Measurements from ENCODE around the gene CADM1. TPM values are rescaled to one million over a fixed set of nuclear protein-coding genes. Genes with fewer than 3 reads are reported as not detected.

The CADM1 gene
- total and polyA plus RNA-seq, 11 donors = 11.4 to 80.2 (median 40.6) TPM

DNA sequence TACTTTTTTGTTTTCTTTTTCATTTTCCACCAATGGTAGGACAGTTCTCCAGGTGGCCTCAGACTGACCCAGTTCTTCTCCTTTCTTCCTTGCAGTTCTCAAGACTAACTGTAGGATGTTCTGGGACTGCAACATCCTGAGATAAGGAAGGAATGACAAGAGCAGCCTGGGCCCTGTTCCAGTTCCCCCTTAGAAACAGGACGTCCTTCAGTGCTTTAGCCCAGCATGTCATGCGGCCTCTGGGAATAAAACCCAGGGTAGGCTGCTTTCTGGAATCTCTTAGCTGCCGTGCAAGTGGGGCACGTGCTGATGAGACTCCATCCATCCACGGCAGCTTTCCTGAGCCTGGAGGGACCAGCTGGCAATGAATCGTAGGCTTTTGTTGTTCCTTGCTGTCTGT, 24.0 kb upstream of the CADM1 start:
- Histone ChIP-seq H3K4me3 (no peak overlapping the region), H3K27me3 (peaks cover 0 to 6% (median 0%) of the 10 kb centered on the region in 9 donors), H3K9me3 (peaks cover 0 to 11% (median 0%) of the 10 kb centered on the region in 12 donors), H3K27ac (peak overlapping the region in 1 of 12 donors; percentile 14), H3K36me3 (no peaks in the 10 kb centered on the region), H3K4me1 (peaks cover 0 to 5% (median 0%) of the 10 kb centered on the region in 12 donors)
- intact Hi-C loops (cut with DNase I) = no loop called here
- 14 to 25% (median 23%) methylated on average over 6 of the region's 6 CpGs for WGBS, 4 donors
- peak; percentile 75 to 90 (median 88) for ATAC-seq
- peak in 4 of 5 donors; percentile 24 to 73 (median 48) for DNase-seq
- TF ChIP-seq POLR2A (IDR thresholded peaks at IDR 0.05) = no peak
- TF ChIP-seq, protein P1, sequence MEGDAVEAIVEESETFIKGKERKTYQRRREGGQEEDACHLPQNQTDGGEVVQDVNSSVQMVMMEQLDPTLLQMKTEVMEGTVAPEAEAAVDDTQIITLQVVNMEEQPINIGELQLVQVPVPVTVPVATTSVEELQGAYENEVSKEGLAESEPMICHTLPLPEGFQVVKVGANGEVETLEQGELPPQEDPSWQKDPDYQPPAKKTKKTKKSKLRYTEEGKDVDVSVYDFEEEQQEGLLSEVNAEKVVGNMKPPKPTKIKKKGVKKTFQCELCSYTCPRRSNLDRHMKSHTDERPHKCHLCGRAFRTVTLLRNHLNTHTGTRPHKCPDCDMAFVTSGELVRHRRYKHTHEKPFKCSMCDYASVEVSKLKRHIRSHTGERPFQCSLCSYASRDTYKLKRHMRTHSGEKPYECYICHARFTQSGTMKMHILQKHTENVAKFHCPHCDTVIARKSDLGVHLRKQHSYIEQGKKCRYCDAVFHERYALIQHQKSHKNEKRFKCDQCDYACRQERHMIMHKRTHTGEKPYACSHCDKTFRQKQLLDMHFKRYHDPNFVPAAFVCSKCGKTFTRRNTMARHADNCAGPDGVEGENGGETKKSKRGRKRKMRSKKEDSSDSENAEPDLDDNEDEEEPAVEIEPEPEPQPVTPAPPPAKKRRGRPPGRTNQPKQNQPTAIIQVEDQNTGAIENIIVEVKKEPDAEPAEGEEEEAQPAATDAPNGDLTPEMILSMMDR (IDR thresholded peaks at IDR 0.05) = peak in 3 of 12 donors; percentile 8 to 33 (median 13)

DNA sequence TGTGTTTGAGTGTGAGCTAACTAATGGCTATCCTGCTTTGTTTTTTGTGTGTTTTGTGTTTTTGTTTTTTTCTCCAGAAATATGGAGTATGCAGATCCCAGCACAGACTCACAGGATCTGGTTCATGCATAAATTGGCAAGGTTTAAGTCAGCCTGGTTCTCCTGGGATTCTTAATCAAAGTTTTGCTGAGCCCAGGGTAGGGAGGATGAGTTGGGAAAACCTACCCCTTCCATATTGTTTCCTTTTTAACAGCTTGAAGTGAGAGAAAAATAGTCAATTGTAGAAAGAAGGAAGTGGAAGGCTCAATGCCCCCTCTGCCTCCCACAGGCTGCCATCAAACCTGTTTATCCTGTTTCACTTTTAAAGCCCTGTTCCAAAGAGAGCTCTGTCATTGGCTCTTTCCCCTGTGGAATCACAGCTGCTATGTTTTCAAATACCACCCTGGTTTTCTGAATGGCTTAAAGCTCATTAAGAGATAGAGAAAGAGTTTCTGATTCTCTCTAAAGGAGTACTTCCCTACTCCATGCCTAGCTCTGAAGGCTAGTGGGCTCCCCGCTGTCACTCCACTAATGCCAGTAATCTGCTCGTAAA, 23.4 kb upstream of the CADM1 start:
- WGBS, 4 donors = 92 to 100% (median 96%) methylated on average over 2 of the region's 2 CpGs
- DNase-seq (no peak), ATAC-seq (no peak)
- H3K4me1 ChIP-seq = peaks cover 0 to 5% (median 0%) of the 10 kb centered on the region in 12 donors
- no peak overlapping the region for H3K4me3 ChIP-seq
- peaks cover 0 to 6% (median 0%) of the 10 kb centered on the region in 9 donors for H3K27me3 ChIP-seq
- intact Hi-C loops (cut with DNase I) = no loop called here
- H3K27ac ChIP-seq = no peak overlapping the region
- TF ChIP-seq POLR2A (IDR thresholded peaks at IDR 0.05) = no peak
- TF ChIP-seq, protein P1 (IDR thresholded peaks at IDR 0.05) = no peak
- peaks cover 0 to 11% (median 0%) of the 10 kb centered on the region in 12 donors for H3K9me3 ChIP-seq
- H3K36me3 ChIP-seq = no peaks in the 10 kb centered on the region

DNA sequence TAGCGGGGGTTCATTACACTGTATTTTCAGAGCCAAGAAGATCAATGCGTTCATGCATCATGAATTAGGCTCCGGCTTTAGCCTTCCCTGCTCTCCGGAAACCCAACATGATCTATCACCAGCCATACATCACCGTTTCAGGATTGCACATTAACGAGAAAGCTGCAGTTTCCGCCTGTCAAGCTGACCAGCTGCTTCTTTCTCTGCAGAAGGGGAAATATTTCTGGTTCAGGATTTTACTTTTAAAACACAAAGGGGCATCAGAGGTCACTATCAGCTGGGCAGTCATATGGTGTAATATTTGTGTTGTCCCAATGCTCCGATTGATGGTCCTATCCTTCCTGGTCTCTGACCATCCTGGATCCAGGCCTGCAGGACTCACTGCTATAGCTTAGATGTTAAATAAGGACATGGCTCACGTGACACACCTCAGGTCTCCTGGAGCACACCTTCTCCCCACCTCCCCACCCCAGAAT, 21.4 kb upstream of the CADM1 start:
- 86 to 91% (median 89%) methylated on average over 9 of the region's 9 CpGs for WGBS, 4 donors
- TF ChIP-seq POLR2A (IDR thresholded peaks at IDR 0.05) = no peak
- TF ChIP-seq, protein P1 (IDR thresholded peaks at IDR 0.05) = no peak
- Histone ChIP-seq H3K4me3 (no peak overlapping the region), H3K9me3 (peaks cover 0 to 11% (median 0%) of the 10 kb centered on the region in 12 donors), H3K36me3 (no peaks in the 10 kb centered on the region), H3K4me1 (peaks cover 0 to 5% (median 0%) of the 10 kb centered on the region in 12 donors), H3K27me3 (peaks cover 0 to 10% (median 0%) of the 10 kb centered on the region in 9 donors), H3K27ac (no peak overlapping the region)
- DNase-seq (no peak), ATAC-seq (no peak)
- intact Hi-C loops (cut with DNase I) = no loop called here

DNA sequence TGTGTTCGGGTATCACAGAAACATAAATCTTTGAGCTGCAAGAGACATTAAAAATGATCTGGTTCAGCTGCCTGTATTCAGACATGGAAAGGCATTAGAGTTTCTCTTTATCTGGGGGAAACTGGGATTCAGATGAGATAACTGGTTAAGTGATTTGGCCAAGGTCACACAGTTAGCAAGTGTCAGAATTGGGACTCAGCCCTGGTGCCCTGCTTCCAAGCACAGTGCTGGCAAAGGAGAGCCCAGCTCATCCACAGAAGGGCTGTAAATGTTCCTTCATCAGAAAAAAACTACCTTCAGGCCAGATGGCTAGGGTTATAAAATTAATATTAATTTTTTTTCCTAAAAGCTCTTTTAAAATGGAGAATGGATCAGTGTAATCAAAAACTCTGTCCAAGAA, 20.4 kb upstream of the CADM1 start:
- no peak for DNase-seq
- no peak overlapping the region for H3K4me3 ChIP-seq
- peak in 1 of 4 donors; percentile 57 for ATAC-seq
- WGBS, 4 donors = 0 to 88% (median 62%) methylated on average over 1 of the region's 1 CpG
- H3K36me3 ChIP-seq = no peaks in the 10 kb centered on the region
- no peak for TF ChIP-seq POLR2A (IDR thresholded peaks at IDR 0.05)
- TF ChIP-seq, protein P1 (IDR thresholded peaks at IDR 0.05) = no peak
- no peak overlapping the region for H3K27ac ChIP-seq
- H3K27me3 ChIP-seq = peaks cover 0 to 5% (median 0%) of the 10 kb centered on the region in 9 donors
- peaks cover 0 to 11% (median 0%) of the 10 kb centered on the region in 12 donors for H3K9me3 ChIP-seq
- intact Hi-C loops (cut with DNase I) = no loop called here
- peaks cover 0 to 5% (median 0%) of the 10 kb centered on the region in 12 donors for H3K4me1 ChIP-seq

All from heart left ventricle (tissue), 16 donors.